ENCODE results near the gene LRRC41. TPM values are rescaled to one million over a fixed set of nuclear protein-coding genes. Genes with fewer than 3 reads are reported as not detected.

LRRC41 gene
- total and polyA plus RNA-seq, 3 experiments from 2014 or later = 40.3 to 49.9 (median 41.3) TPM

DNA sequence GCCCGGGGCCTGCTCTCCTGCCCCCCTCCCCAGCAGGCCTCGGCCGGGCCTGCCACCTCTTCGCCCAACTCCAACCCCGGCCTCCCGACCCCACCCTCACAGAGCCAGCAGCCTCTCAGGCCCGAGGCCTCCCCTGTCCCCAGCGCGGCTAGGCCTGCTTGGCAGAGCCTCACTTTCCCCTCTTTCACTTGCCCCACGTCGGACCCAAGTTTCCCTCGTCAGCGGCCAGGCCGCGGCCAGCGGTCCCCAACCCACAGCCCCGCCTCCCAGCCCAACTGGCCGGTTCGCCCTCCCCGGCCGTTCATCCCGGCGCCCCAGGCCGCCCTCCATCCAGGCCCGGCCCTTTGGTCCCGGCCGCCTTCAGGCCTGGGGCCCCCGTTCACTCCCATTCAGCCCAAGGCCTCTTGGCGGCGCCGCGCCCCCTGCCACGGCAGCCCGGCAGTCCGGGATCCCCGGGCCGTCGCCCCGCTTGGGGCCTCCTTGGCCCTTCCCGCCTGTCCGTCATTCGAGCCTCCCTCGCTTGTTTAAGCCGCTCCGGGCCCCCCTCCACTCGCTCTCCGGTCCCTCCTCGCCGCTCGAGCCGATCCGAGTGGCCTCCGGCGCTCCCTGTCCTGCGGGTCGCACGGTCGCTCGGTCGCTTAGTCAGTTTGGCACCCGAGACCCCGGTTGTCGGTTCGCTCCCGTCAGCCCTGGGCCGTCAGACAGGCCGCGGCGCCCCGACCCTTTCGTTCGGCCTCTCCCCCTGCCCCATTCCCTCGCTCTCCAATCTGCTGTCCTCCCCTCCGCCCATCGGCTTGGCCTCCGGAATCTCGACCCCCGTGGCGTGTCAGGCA lies 1.4 kb downstream of the LRRC41 start:
- DNase-seq = peak; percentile 18 to 66 (median 45)
- peaks cover 9% of the 10 kb centered on the region for H3K36me3 ChIP-seq (ENCODE audit: insufficient read depth, low read length)
- H3K4me3 ChIP-seq (ENCODE audit: low read length) = peak overlapping the region; percentile 94
- Mint-ChIP-seq H3K9me3 (no peaks in the 10 kb centered on the region), H3K36me3 (peaks cover 3 to 30% (median 6%) of the 10 kb centered on the region in 3 donors), H3K4me3 (peak overlapping the region; percentile 94 to 99 (median 98)), H3K27ac (peak overlapping the region; percentile 70 to 99 (median 97)), H3K4me1 (peaks cover 30 to 65% (median 39%) of the 10 kb centered on the region in 3 donors), H3K27me3 (no peaks in the 10 kb centered on the region)
- peak overlapping the region; percentile 91 for H3K27ac ChIP-seq (ENCODE audit: low read depth, low read length)
- H3K4me1 ChIP-seq (ENCODE audit: insufficient read depth, low read length) = peaks cover 32% of the 10 kb centered on the region
- ChIA-PET CTCF (interaction anchor here (1.2 to 2.8 kb wide), 3 partner anchors 38 to 55 kb away, joined by 4 to 21 read pairs (median 12); partner anchors contain the start of genes NSUN4 and RAD54L), POLR2A (interaction anchor here (0.5 to 1.9 kb wide), 3 partner anchors 14 to 55 kb away, joined by 3 to 12 read pairs (median 8); partner anchors contain the start of genes NSUN4 and RAD54L)
- no peaks in the 10 kb centered on the region for H3K27me3 ChIP-seq (ENCODE audit: insufficient read depth, low read length, poor library complexity, severe bottlenecking)
- H3K9me3 ChIP-seq (ENCODE audit: low read length) = no peaks in the 10 kb centered on the region

DNA sequence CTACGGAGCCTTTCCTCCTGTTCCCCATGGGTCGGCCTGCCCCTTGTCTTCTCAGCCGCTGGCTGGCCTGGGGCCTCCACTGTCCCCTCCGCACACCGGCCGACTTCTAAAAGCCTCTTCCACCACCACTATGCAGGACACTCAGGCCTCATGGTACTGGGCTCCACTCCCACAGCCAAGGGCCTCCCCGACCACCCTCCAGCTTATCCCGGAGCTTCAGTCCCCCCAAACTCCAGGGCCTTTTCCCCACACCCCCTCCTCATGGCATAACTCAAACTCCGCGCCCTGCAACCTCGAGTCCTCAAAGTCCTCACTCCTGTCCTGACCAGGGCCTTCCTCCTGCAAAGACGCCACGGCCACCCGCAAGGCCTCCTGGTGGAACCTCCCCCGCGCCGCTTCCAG lies 2.0 kb downstream of the LRRC41 start:
- ChIA-PET POLR2A (interaction anchor here (0.5 kb wide), 1 partner anchor 13 kb away, joined by 3 read pairs; no protein-coding TSS in a partner anchor), CTCF (no interaction called here)
- Mint-ChIP-seq H3K9me3 (no peaks in the 10 kb centered on the region), H3K27ac (peak overlapping the region in 7 of 8 donors; percentile 70 to 99 (median 90)), H3K27me3 (no peaks in the 10 kb centered on the region), H3K36me3 (peaks cover 3 to 37% (median 12%) of the 10 kb centered on the region in 3 donors), H3K4me1 (peaks cover 30 to 60% (median 39%) of the 10 kb centered on the region in 3 donors), H3K4me3 (peak overlapping the region; percentile 94 to 99 (median 98))
- peak overlapping the region; percentile 91 for H3K27ac ChIP-seq (ENCODE audit: low read depth, low read length)
- DNase-seq = no peak
- peak overlapping the region; percentile 94 for H3K4me3 ChIP-seq (ENCODE audit: low read length)
- no peaks in the 10 kb centered on the region for H3K9me3 ChIP-seq (ENCODE audit: low read length)
- peaks cover 26% of the 10 kb centered on the region for H3K4me1 ChIP-seq (ENCODE audit: insufficient read depth, low read length)
- peaks cover 9% of the 10 kb centered on the region for H3K36me3 ChIP-seq (ENCODE audit: insufficient read depth, low read length)
- H3K27me3 ChIP-seq (ENCODE audit: insufficient read depth, low read length, poor library complexity, severe bottlenecking) = no peaks in the 10 kb centered on the region

DNA sequence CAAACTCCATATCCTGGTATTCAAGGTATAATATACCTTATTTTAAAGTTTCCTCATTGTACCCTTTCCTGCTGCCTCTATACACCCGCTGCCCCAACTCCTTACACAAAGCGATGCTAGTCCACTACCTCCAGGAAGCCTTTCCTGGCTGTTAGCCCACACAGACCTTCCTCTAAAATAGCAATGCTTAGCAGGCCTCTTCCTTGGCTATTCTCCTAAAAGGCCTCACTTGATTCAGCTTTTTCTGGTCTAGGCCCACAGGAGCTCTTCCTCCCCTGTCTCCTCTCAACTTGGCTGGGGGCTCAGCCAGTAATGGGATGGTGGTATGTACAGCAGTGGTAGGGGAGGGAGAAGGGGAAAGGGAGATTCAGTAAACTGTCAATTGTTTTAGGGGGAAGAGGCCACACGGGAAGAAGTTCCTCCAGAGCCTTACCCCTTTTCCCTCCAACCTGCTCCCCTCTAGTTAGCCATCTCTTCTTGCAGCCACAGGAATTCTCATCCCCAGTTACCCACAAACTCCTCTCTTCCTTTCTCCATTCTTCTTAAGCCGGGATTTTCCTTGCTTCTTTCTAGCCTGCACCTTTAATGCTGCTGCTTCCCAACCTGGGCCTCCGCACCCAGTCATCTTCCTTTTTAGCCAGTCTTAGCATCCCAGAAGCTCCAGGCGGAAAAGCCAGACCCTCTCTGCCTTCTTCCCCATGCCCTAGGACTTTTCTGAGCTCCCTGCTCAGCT lies 2.6 kb downstream of the LRRC41 start:
- peaks cover 9% of the 10 kb centered on the region for H3K36me3 ChIP-seq (ENCODE audit: insufficient read depth, low read length)
- no peaks in the 10 kb centered on the region for H3K9me3 ChIP-seq (ENCODE audit: low read length)
- Mint-ChIP-seq H3K36me3 (peaks cover 3 to 39% (median 13%) of the 10 kb centered on the region in 3 donors), H3K27me3 (no peaks in the 10 kb centered on the region), H3K9me3 (no peaks in the 10 kb centered on the region), H3K27ac (peak overlapping the region; percentile 38 to 99 (median 90)), H3K4me3 (peak overlapping the region; percentile 94 to 99 (median 98)), H3K4me1 (peaks cover 27 to 55% (median 34%) of the 10 kb centered on the region in 3 donors)
- H3K27ac ChIP-seq (ENCODE audit: low read depth, low read length) = peak overlapping the region; percentile 91
- peak overlapping the region; percentile 94 for H3K4me3 ChIP-seq (ENCODE audit: low read length)
- ChIA-PET POLR2A (interaction anchor here (0.5 kb wide), 1 partner anchor 13 kb away, joined by 3 read pairs; no protein-coding TSS in a partner anchor), CTCF (no interaction called here)
- H3K4me1 ChIP-seq (ENCODE audit: insufficient read depth, low read length) = peaks cover 26% of the 10 kb centered on the region
- no peak for DNase-seq
- no peaks in the 10 kb centered on the region for H3K27me3 ChIP-seq (ENCODE audit: insufficient read depth, low read length, poor library complexity, severe bottlenecking)

DNA sequence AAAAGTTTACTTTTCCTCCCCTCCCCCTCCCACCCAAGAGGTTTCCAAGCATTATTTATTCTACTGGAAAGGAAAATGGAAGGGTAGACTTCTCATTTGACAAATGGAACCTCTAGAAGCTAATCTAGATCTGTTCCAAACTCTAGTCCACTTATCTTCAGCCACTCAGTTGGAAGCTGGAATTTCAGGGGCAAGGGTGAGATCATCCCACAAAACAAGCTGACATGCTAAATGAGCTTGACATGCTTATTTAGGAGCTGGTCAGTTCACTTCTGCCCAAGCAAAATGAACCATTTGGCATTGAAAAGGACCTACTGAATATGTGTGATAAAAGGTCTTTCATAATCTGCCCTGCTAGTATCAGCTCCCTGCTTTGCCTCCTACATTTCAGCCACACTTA lies 5.0 kb downstream of the LRRC41 start:
- CTCF ChIA-PET = interaction anchor here (1.0 kb wide), 1 partner anchor 10 kb away, joined by 3 read pairs; no protein-coding TSS in a partner anchor
- no peaks in the 10 kb centered on the region for H3K9me3 Mint-ChIP-seq
- H3K4me1 Mint-ChIP-seq = peaks cover 16 to 34% (median 19%) of the 10 kb centered on the region in 3 donors
- no peak overlapping the region for H3K27ac Mint-ChIP-seq
- DNase-seq = no peak
- peaks cover 3 to 40% (median 14%) of the 10 kb centered on the region in 3 donors for H3K36me3 Mint-ChIP-seq
- H3K27me3 ChIP-seq (ENCODE audit: insufficient read depth, low read length, poor library complexity, severe bottlenecking) = no peaks in the 10 kb centered on the region
- H3K4me3 ChIP-seq (ENCODE audit: low read length) = no peak overlapping the region
- H3K27ac ChIP-seq (ENCODE audit: low read depth, low read length) = no peak overlapping the region
- H3K9me3 ChIP-seq (ENCODE audit: low read length) = no peaks in the 10 kb centered on the region
- peaks cover 9% of the 10 kb centered on the region for H3K36me3 ChIP-seq (ENCODE audit: insufficient read depth, low read length)
- no peak overlapping the region for H3K4me3 Mint-ChIP-seq
- peaks cover 12% of the 10 kb centered on the region for H3K4me1 ChIP-seq (ENCODE audit: insufficient read depth, low read length)
- POLR2A ChIA-PET = no interaction called here
- H3K27me3 Mint-ChIP-seq = no peaks in the 10 kb centered on the region

DNA sequence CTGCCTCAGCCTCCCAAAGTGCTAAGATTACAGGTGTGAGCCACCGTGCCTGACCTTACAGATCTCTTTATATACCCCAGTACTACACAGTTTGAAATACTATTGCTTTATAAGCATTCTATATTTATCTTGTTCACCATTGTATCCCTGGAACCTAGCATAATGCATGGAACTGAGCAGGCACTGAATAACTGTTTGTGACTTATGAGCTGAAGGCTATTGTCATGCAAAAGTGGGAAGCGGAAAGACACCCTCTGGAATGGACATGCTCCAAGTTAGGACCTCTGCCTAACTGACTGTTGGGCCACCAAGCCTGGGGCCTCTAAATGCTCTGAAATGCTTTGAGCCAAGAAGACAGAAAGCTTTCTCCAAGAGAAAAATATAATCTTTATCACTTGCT lies 8.1 kb downstream of the LRRC41 start:
- Histone ChIP-seq H3K4me1 (ENCODE audit: insufficient read depth, low read length) (no peaks in the 10 kb centered on the region), H3K27ac (ENCODE audit: low read depth, low read length) (no peak overlapping the region), H3K36me3 (ENCODE audit: insufficient read depth, low read length) (peaks cover 9% of the 10 kb centered on the region), H3K4me3 (ENCODE audit: low read length) (no peak overlapping the region), H3K27me3 (ENCODE audit: insufficient read depth, low read length, poor library complexity, severe bottlenecking) (no peaks in the 10 kb centered on the region), H3K9me3 (ENCODE audit: low read length) (no peaks in the 10 kb centered on the region)
- CTCF ChIA-PET = no interaction called here
- DNase-seq = no peak
- Mint-ChIP-seq H3K4me3 (no peak overlapping the region), H3K36me3 (peaks cover 3 to 44% (median 15%) of the 10 kb centered on the region in 3 donors), H3K27me3 (no peaks in the 10 kb centered on the region), H3K27ac (no peak overlapping the region), H3K4me1 (peaks cover 1 to 8% (median 2%) of the 10 kb centered on the region in 3 donors), H3K9me3 (no peaks in the 10 kb centered on the region)
- POLR2A ChIA-PET = no interaction called here

DNA sequence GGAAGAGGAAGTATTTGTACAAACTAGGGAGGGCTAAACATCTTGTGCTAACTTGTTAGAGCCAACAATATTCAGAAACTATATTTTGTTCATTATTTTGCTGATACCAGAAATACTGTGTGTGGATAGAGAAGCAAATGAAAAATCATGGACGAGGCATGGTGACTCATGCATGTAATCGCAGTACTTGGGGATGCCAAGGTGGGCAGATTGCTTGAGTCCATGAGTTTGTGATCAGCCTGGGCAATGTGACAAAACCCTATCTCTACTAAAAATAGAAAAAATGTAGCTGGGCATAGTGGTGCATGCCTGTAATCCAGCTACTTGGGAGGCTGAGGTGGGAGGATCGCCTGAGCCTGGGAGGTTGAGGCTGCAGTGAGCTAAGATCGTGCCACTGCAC lies 13.4 kb downstream of the LRRC41 start:
- Mint-ChIP-seq H3K4me3 (no peak overlapping the region), H3K4me1 (peaks cover 20 to 25% (median 21%) of the 10 kb centered on the region in 3 donors), H3K27ac (no peak overlapping the region), H3K36me3 (peaks cover 0 to 44% (median 6%) of the 10 kb centered on the region in 3 donors), H3K27me3 (no peaks in the 10 kb centered on the region), H3K9me3 (no peaks in the 10 kb centered on the region)
- Histone ChIP-seq H3K27ac (ENCODE audit: low read depth, low read length) (no peak overlapping the region), H3K36me3 (ENCODE audit: insufficient read depth, low read length) (peaks cover 2% of the 10 kb centered on the region), H3K27me3 (ENCODE audit: insufficient read depth, low read length, poor library complexity, severe bottlenecking) (no peaks in the 10 kb centered on the region), H3K4me1 (ENCODE audit: insufficient read depth, low read length) (peaks cover 3% of the 10 kb centered on the region), H3K9me3 (ENCODE audit: low read length) (no peaks in the 10 kb centered on the region), H3K4me3 (ENCODE audit: low read length) (no peak overlapping the region)
- no peak for DNase-seq
- POLR2A ChIA-PET = interaction anchor here (1.0 kb wide), 1 partner anchor 13 kb away, joined by 3 read pairs; no protein-coding TSS in a partner anchor
- CTCF ChIA-PET = interaction anchor here (1.0 kb wide), 1 partner anchor 13 kb away, joined by 5 read pairs; the partner anchor contains the start of genes LRRC41 and UQCRH

DNA sequence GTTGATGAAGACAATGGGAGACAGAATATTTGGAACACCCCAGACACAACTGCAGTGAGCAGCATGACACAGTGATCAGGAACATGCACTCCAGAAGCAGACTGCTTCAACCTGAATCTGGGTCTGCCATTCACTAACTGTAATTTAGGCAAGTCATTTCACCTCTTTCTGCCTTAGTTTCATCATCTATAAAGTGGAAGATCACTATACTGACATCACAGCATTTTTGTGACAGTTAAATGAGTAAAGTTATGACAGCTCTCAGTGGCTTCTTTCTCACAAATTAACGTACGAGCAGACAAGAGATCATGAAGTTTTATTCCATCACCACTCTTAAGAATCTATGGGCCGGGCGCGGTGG lies 14.3 kb downstream of the LRRC41 start:
- Histone ChIP-seq H3K4me1 (ENCODE audit: insufficient read depth, low read length) (peaks cover 3% of the 10 kb centered on the region), H3K27ac (ENCODE audit: low read depth, low read length) (no peak overlapping the region), H3K36me3 (ENCODE audit: insufficient read depth, low read length) (peaks cover 7% of the 10 kb centered on the region), H3K9me3 (ENCODE audit: low read length) (no peaks in the 10 kb centered on the region), H3K4me3 (ENCODE audit: low read length) (no peak overlapping the region), H3K27me3 (ENCODE audit: insufficient read depth, low read length, poor library complexity, severe bottlenecking) (no peaks in the 10 kb centered on the region)
- CTCF ChIA-PET = no interaction called here
- Mint-ChIP-seq H3K9me3 (no peaks in the 10 kb centered on the region), H3K27me3 (no peaks in the 10 kb centered on the region), H3K36me3 (peaks cover 0 to 50% (median 6%) of the 10 kb centered on the region in 3 donors), H3K27ac (peak overlapping the region in 2 of 8 donors; percentile 27 to 90), H3K4me3 (peak overlapping the region in 1 of 7 donors; percentile 52), H3K4me1 (peaks cover 21 to 25% (median 23%) of the 10 kb centered on the region in 3 donors)
- no peak for DNase-seq
- POLR2A ChIA-PET = no interaction called here
